Dendritic cell treated with granulocyte-macrophage colony-stimulating factor and Interleukin-4, amounts not matched to agents 40 ng/mL and 50 ng/mL, for 4 days (primary cell): Measurements from ENCODE around the gene SH3PXD2B.
A peak's percentile ranks its signal among the peaks of the same experiment; 100 is the strongest.

Source experiments
- H3K27ac Mint-ChIP-seq: one replicate; pipeline ENCODE4 v1.8.0; 2022; ENCODE audit warnings: mild to moderate bottlenecking, mixed read lengths
- H3K27me3 Mint-ChIP-seq: one replicate; pipeline ENCODE4 v1.8.0; 2022; ENCODE audit warnings: mild to moderate bottlenecking, mixed read lengths
- H3K36me3 Mint-ChIP-seq: one replicate; pipeline ENCODE4 v1.8.0; 2022; ENCODE audit warnings: low read depth, mixed read lengths
- H3K4me1 Mint-ChIP-seq: one replicate; pipeline ENCODE4 v1.8.0; 2022; ENCODE audit warnings: low read depth, mixed read lengths
- H3K4me3 Mint-ChIP-seq: one replicate; pipeline ENCODE4 v1.8.0; 2022; ENCODE audit warnings: mild to moderate bottlenecking, moderate library complexity, mixed read lengths
- H3K9me3 Mint-ChIP-seq: one replicate; pipeline ENCODE4 v1.8.0; 2022; ENCODE audit warnings: mixed read lengths
- intact Hi-C: fragments of 100-400 bp; cut with micrococcal nuclease; formaldehyde crosslinking; loops from one replicate; pipeline ENCODE4 v1.15.0; 2022

Gene SH3PXD2B

GRCh38 chr5:172433513-172433912, 20.8 kb downstream of the SH3PXD2B start:
- H3K4me1 Mint-ChIP-seq: peaks cover 41% of the 10 kb centered on the region
- H3K27me3 Mint-ChIP-seq: peaks cover 34% of the 10 kb centered on the region
- H3K9me3 Mint-ChIP-seq: no peaks in the 10 kb centered on the region
- no peak overlapping the region for H3K27ac Mint-ChIP-seq
- H3K36me3 Mint-ChIP-seq: no peaks in the 10 kb centered on the region
- H3K4me3 Mint-ChIP-seq: no peak overlapping the region
- intact Hi-C loops: no loop called here

DNA sequence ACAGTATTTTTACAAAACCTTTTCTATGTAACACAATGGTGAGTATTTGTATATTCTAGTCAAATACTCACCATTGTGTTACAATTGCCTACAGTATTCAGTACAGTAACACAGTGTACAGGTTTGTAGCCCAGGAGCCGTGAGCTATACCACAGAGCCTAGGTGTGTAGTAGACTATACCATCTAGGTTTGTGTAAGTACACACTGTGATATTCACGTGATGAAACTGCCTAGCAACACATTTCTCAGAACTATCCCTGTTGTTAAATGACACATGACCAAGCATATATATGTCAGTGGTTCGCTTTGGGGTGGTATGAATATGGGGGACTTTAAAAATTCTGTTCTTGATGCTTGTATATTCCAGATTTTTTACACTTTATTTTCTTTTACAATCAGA, 21.3 kb downstream of the SH3PXD2B start:
- H3K4me1 Mint-ChIP-seq: peaks cover 42% of the 10 kb centered on the region
- H3K27me3 Mint-ChIP-seq: peaks cover 31% of the 10 kb centered on the region
- H3K36me3 Mint-ChIP-seq: no peaks in the 10 kb centered on the region
- no peaks in the 10 kb centered on the region for H3K9me3 Mint-ChIP-seq
- no peak overlapping the region for H3K4me3 Mint-ChIP-seq
- intact Hi-C loops: no loop called here
- H3K27ac Mint-ChIP-seq: no peak overlapping the region

GRCh38 chr5:172430354-172430753, 24.0 kb downstream of the SH3PXD2B start:
- intact Hi-C loops: no loop called here
- Mint-ChIP-seq H3K4me1 (peaks cover 38% of the 10 kb centered on the region), H3K36me3 (no peaks in the 10 kb centered on the region), H3K9me3 (no peaks in the 10 kb centered on the region), H3K4me3 (no peak overlapping the region), H3K27ac (no peak overlapping the region), H3K27me3 (peaks cover 29% of the 10 kb centered on the region)

GRCh38 chr5:172429201-172429940, 25.0 kb downstream of the SH3PXD2B start:
- Mint-ChIP-seq H3K27ac (peak overlapping the region; percentile 79), H3K9me3 (no peaks in the 10 kb centered on the region), H3K36me3 (no peaks in the 10 kb centered on the region), H3K4me1 (peaks cover 38% of the 10 kb centered on the region), H3K4me3 (no peak overlapping the region), H3K27me3 (peaks cover 34% of the 10 kb centered on the region)
- intact Hi-C loops: no loop called here

GRCh38 chr5:172428224-172429166, 25.8 kb downstream of the SH3PXD2B start:
- H3K4me3 Mint-ChIP-seq: no peak overlapping the region
- H3K9me3 Mint-ChIP-seq: no peaks in the 10 kb centered on the region
- intact Hi-C loops: no loop called here
- H3K27ac Mint-ChIP-seq: peak overlapping the region; percentile 79
- H3K27me3 Mint-ChIP-seq: peaks cover 36% of the 10 kb centered on the region
- no peaks in the 10 kb centered on the region for H3K36me3 Mint-ChIP-seq
- H3K4me1 Mint-ChIP-seq: peaks cover 38% of the 10 kb centered on the region

- Mint-ChIP-seq H3K4me3 (no peak overlapping the region), H3K27me3 (peaks cover 38% of the 10 kb centered on the region), H3K9me3 (no peaks in the 10 kb centered on the region), H3K36me3 (no peaks in the 10 kb centered on the region), H3K4me1 (peaks cover 38% of the 10 kb centered on the region), H3K27ac (no peak overlapping the region)
- intact Hi-C loops: no loop called here
These were observed 27.1 kb downstream of the SH3PXD2B start for GRCh38 chr5:172427202-172427601.

DNA sequence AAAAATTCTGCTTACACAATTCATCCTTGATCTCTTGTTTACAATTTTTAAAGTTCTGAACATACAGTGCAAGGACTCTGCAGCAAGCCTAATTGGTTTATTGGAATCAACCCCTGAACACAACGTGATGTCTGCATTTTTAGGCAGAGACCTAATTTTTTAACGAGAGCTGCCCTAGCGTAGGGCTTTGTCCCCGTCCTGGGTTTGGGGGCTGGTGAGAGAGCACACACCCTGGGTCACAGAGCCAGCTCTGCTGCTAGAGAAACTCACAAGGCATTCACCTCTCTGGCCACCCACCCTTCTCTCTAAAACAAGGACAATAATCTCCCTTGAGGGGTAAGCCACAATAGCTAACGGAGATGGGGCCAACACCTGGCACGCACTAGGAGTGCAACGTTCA, 28.2 kb downstream of the SH3PXD2B start:
- no peak overlapping the region for H3K4me3 Mint-ChIP-seq
- H3K27ac Mint-ChIP-seq: no peak overlapping the region
- intact Hi-C loops: no loop called here
- peaks cover 40% of the 10 kb centered on the region for H3K4me1 Mint-ChIP-seq
- H3K27me3 Mint-ChIP-seq: peaks cover 39% of the 10 kb centered on the region
- no peaks in the 10 kb centered on the region for H3K9me3 Mint-ChIP-seq
- H3K36me3 Mint-ChIP-seq: peaks cover 10% of the 10 kb centered on the region

DNA sequence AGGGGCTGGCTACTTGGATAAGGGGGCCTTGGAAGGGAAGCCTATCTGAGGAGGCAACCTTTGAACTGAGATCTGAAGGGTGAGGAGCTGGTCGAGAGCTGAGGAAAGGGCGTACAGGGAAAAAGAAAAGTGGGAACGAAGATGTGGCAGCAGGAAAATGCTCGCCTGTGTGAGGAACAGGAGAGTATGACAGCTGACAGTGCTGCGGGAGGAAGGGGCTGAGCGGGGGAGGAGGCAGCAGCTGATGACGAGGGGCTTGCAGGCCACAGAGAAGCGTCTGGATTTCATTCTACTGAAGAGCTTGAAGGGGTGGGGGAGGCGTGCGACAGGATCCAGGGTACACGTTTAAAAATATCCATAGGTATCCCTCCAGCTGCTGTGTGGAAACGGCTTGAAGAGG, 28.9 kb downstream of the SH3PXD2B start:
- Mint-ChIP-seq H3K27ac (no peak overlapping the region), H3K4me3 (no peak overlapping the region), H3K4me1 (peaks cover 40% of the 10 kb centered on the region), H3K36me3 (peaks cover 11% of the 10 kb centered on the region), H3K9me3 (no peaks in the 10 kb centered on the region), H3K27me3 (peaks cover 37% of the 10 kb centered on the region)
- intact Hi-C loops: no loop called here

DNA sequence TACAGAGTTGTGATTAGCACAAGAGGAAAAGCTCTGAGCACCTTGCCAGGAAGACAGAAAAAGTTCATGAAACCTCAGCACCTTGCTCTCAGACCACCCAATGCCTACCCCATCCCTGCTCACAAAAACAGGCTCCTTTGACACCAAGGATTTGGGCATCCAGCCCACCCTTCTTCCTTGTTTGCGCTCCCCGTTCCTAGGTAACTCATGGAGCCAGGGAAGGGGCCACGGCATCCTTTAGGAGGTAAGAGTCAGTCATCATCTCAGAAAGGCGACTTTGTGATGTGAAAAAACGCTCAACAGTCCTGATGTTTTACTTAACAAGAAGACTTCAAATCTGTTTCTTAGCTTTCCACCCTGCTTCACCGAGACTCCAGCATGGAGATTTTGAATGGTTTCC, 29.5 kb downstream of the SH3PXD2B start:
- Mint-ChIP-seq H3K27me3 (peaks cover 37% of the 10 kb centered on the region), H3K9me3 (no peaks in the 10 kb centered on the region), H3K4me1 (peaks cover 40% of the 10 kb centered on the region), H3K36me3 (peaks cover 11% of the 10 kb centered on the region), H3K27ac (no peak overlapping the region), H3K4me3 (no peak overlapping the region)
- intact Hi-C loops: no loop called here

GRCh38 chr5:172424111-172424490, 30.2 kb downstream of the SH3PXD2B start:
- H3K4me3 Mint-ChIP-seq: no peak overlapping the region
- H3K36me3 Mint-ChIP-seq: peaks cover 11% of the 10 kb centered on the region
- peaks cover 40% of the 10 kb centered on the region for H3K4me1 Mint-ChIP-seq
- H3K9me3 Mint-ChIP-seq: no peaks in the 10 kb centered on the region
- intact Hi-C loops: no loop called here
- peaks cover 39% of the 10 kb centered on the region for H3K27me3 Mint-ChIP-seq
- peak overlapping the region; percentile 20 for H3K27ac Mint-ChIP-seq

- H3K4me1 Mint-ChIP-seq: peaks cover 40% of the 10 kb centered on the region
- no peaks in the 10 kb centered on the region for H3K9me3 Mint-ChIP-seq
- intact Hi-C loops: no loop called here
- peaks cover 11% of the 10 kb centered on the region for H3K36me3 Mint-ChIP-seq
- H3K27me3 Mint-ChIP-seq: peaks cover 39% of the 10 kb centered on the region
- no peak overlapping the region for H3K4me3 Mint-ChIP-seq
- peak overlapping the region; percentile 20 for H3K27ac Mint-ChIP-seq
These were observed 30.8 kb downstream of the SH3PXD2B start for GRCh38 chr5:172423379-172424110.

DNA sequence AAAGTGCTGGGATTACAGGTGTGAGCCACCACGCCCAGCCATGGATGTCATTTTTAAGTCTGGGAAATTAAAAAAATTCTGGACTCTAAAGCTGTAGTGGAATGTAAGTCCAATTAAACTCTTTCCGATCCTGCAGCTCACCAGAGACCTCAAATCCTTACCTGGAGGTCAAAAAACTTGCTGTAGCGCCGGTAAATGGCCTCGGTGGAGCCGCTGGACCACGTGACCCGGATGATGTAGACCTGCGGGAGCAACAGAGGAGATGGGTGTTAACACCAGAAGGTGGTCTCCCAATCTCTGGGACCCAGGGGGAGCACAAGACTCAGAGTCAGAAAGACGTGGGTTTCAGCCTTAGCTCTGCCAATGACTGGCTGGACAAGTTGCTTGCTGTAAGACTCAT, 32.1 kb downstream of the SH3PXD2B start:
- Mint-ChIP-seq H3K36me3 (peaks cover 11% of the 10 kb centered on the region), H3K27ac (no peak overlapping the region), H3K27me3 (peaks cover 39% of the 10 kb centered on the region), H3K9me3 (no peaks in the 10 kb centered on the region), H3K4me3 (no peak overlapping the region), H3K4me1 (peaks cover 45% of the 10 kb centered on the region)
- intact Hi-C loops: no loop called here

DNA sequence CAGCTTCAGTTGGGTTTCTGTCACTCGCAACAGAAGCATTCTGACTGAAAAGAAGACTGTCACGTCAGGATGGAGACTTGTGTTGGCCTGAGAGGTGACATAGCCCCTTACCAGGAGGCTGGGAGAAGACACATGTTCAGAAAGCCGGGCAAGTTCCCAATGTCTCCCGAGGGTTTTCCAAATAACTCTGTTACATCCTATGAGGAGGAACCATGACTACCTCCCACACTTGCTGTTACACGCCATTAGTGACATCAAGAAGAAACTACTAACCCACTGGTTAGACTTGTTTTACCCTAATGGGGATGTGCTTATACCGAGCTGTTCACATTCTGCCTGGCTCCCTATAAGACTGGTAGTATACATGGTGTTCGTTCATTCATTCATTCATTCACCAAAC, 33.3 kb downstream of the SH3PXD2B start:
- H3K4me3 Mint-ChIP-seq: no peak overlapping the region
- peaks cover 53% of the 10 kb centered on the region for H3K4me1 Mint-ChIP-seq
- H3K27ac Mint-ChIP-seq: peak overlapping the region; percentile 74
- peaks cover 11% of the 10 kb centered on the region for H3K36me3 Mint-ChIP-seq
- no peaks in the 10 kb centered on the region for H3K9me3 Mint-ChIP-seq
- H3K27me3 Mint-ChIP-seq: peaks cover 32% of the 10 kb centered on the region
- intact Hi-C loops: no loop called here
